ENCODE measurements around the gene SORCS1. TPM values are rescaled to one million over a fixed set of nuclear protein-coding genes. Genes with fewer than 3 reads are reported as not detected.

Gene SORCS1
- total RNA-seq, 2 experiments from 2014 or later = not detected

GRCh38 chr10:106696239-106696638 is 468.3 kb downstream of the SORCS1 start:
- Histone ChIP-seq H3K4me3 (ENCODE audit: low read length) (no peak overlapping the region), H3K27ac (ENCODE audit: low read depth in 1 of 2, low read length in 2 of 2) (no peak overlapping the region), H3K36me3 (ENCODE audit: insufficient read depth, low read length) (no peaks in the 10 kb centered on the region), H3K4me1 (ENCODE audit: insufficient read depth, low read length) (no peaks in the 10 kb centered on the region), H3K9me3 (ENCODE audit: control insufficient read depth in 1 of 2, insufficient read depth in 1 of 2, low read length in 2 of 2) (peaks cover 0 to 4% of the 10 kb centered on the region in 2 experiments), H3K27me3 (ENCODE audit: control insufficient read depth in 1 of 2, insufficient read depth in 2 of 2, low read length in 2 of 2) (no peaks in the 10 kb centered on the region)
- no peaks in the 10 kb centered on the region for H3K36me3 Mint-ChIP-seq (ENCODE audit: low read depth)
- ChIA-PET CTCF (no interaction called here), POLR2A (no interaction called here)
- no peaks in the 10 kb centered on the region for H3K27me3 Mint-ChIP-seq
- no peaks in the 10 kb centered on the region for H3K4me1 Mint-ChIP-seq (ENCODE audit: low read depth)
- no peak overlapping the region for H3K4me3 Mint-ChIP-seq
- no peaks in the 10 kb centered on the region for H3K9me3 Mint-ChIP-seq
- intact Hi-C loops (cut with DNase I, micrococcal nuclease) = no loop called here
- ATAC-seq (ENCODE audit: poor library complexity) (no peak), DNase-seq (no peak)
- no peak overlapping the region for H3K27ac Mint-ChIP-seq
- no peak for TF ChIP-seq CTCF (IDR thresholded peaks at IDR 0.05)

GRCh38 chr10:106694696-106695095 is 469.8 kb downstream of the SORCS1 start:
- Histone ChIP-seq H3K27me3 (ENCODE audit: control insufficient read depth in 1 of 2, insufficient read depth in 2 of 2, low read length in 2 of 2) (no peaks in the 10 kb centered on the region), H3K9me3 (ENCODE audit: control insufficient read depth in 1 of 2, insufficient read depth in 1 of 2, low read length in 2 of 2) (peaks cover 0 to 4% of the 10 kb centered on the region in 2 experiments), H3K27ac (ENCODE audit: low read depth in 1 of 2, low read length in 2 of 2) (no peak overlapping the region), H3K4me1 (ENCODE audit: insufficient read depth, low read length) (no peaks in the 10 kb centered on the region), H3K36me3 (ENCODE audit: insufficient read depth, low read length) (no peaks in the 10 kb centered on the region), H3K4me3 (ENCODE audit: low read length) (no peak overlapping the region)
- no peak overlapping the region for H3K4me3 Mint-ChIP-seq
- CTCF ChIA-PET = no interaction called here
- no peak for ATAC-seq (ENCODE audit: poor library complexity)
- POLR2A ChIA-PET = no interaction called here
- no peak for DNase-seq
- intact Hi-C loops (cut with DNase I, micrococcal nuclease) = no loop called here
- H3K27me3 Mint-ChIP-seq = no peaks in the 10 kb centered on the region
- no peak overlapping the region for H3K27ac Mint-ChIP-seq
- H3K4me1 Mint-ChIP-seq (ENCODE audit: low read depth) = no peaks in the 10 kb centered on the region
- H3K36me3 Mint-ChIP-seq (ENCODE audit: low read depth) = no peaks in the 10 kb centered on the region
- no peak for TF ChIP-seq CTCF (IDR thresholded peaks at IDR 0.05)
- no peaks in the 10 kb centered on the region for H3K9me3 Mint-ChIP-seq

GRCh38 chr10:106682175-106682574 is 482.3 kb downstream of the SORCS1 start:
- Mint-ChIP-seq H3K4me1 (ENCODE audit: low read depth) (no peaks in the 10 kb centered on the region), H3K36me3 (ENCODE audit: low read depth) (no peaks in the 10 kb centered on the region), H3K9me3 (no peaks in the 10 kb centered on the region), H3K27ac (no peak overlapping the region), H3K4me3 (no peak overlapping the region), H3K27me3 (no peaks in the 10 kb centered on the region)
- ChIA-PET POLR2A (no interaction called here), CTCF (no interaction called here)
- Histone ChIP-seq H3K27ac (ENCODE audit: low read depth in 1 of 2, low read length in 2 of 2) (no peak overlapping the region), H3K36me3 (ENCODE audit: insufficient read depth, low read length) (no peaks in the 10 kb centered on the region), H3K9me3 (ENCODE audit: control insufficient read depth in 1 of 2, insufficient read depth in 1 of 2, low read length in 2 of 2) (peaks cover 0 to 4% of the 10 kb centered on the region in 2 experiments), H3K4me1 (ENCODE audit: insufficient read depth, low read length) (no peaks in the 10 kb centered on the region), H3K27me3 (ENCODE audit: control insufficient read depth in 1 of 2, insufficient read depth in 2 of 2, low read length in 2 of 2) (no peaks in the 10 kb centered on the region), H3K4me3 (ENCODE audit: low read length) (no peak overlapping the region)
- DNase-seq = no peak
- no peak for ATAC-seq (ENCODE audit: poor library complexity)
- no peak for TF ChIP-seq CTCF (IDR thresholded peaks at IDR 0.05)
- intact Hi-C loops (cut with DNase I, micrococcal nuclease) = no loop called here

Data from CD4-positive, alpha-beta T cell (primary cell).